Epithelial cell of prostate (primary cell): ENCODE data around the gene ASB18.
"Not testable (repeated sequence)": the region's sequence is repeated elsewhere in the genome, so short reads cannot be mapped to it uniquely, and the experiment has no call there.

Experiments used
- DNase-seq: peaks from one replicate; pipeline ENCODE4 v3.0.0-alpha.2; 2011; ENCODE audit warnings: low read depth, low spot score
- H3K27ac ChIP-seq: fragments of 450-650 bp; 2 replicates; pipeline ENCODE4 v1.5.1; 2017; ENCODE audit warnings: mild to moderate bottlenecking

Gene ASB18

DNA sequence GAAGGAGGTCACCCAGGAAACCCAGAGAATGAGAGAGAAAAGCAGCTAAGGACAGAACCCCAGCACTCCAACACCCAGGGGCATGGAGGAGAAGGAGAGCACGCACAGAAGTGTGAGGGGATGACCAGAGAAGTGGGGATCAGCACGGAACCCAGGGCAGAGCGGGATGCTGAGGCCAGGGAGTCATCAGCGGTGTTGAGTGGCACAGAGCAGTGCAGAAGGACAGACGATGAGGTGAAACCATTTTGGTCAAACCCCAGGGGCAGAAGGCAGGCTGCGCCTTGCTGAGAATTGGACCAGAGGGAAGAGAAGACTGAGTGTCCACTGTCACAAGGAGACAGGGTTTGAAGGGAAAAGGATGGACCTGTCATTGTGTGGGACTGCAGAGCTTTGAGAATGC is 23.4 kb upstream of the ASB18 start:
- no peak for DNase-seq

DNA sequence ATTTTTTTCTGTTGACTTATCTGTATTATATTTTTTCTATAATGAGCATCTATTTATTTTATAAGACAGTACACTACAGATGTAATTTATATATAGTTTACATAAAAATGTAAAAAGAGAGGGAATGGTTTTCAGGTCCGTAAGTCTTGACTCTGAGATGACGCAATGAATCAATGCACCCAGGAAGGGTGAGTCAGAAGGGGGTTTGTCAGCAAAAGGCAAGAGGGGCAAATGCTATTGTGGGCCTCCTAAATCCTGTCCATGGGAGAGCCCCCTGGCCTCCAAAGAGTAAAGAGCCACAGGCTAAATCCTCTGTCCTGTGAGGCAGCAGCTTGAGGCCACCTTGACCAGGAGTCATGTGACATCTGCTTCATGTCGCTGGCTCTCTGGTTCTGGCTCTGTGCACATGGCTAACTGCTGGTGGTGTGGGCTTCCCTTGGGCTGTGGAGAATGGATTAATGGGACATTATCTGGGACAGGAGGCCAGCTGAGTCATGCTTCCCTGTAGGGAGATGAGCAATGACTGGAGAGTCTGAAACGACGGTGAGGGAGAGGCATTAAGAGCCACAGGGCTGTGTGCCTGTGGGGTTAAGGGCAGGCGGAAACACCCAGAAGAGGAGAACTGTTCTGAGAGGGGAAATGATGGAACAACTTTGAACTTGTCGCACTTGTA is 22.8 kb upstream of the ASB18 start:
- DNase-seq: no peak

More for the DNA sequence above, 23.4 kb upstream of the ASB18 start:
- no peak overlapping the region for H3K27ac ChIP-seq

DNA sequence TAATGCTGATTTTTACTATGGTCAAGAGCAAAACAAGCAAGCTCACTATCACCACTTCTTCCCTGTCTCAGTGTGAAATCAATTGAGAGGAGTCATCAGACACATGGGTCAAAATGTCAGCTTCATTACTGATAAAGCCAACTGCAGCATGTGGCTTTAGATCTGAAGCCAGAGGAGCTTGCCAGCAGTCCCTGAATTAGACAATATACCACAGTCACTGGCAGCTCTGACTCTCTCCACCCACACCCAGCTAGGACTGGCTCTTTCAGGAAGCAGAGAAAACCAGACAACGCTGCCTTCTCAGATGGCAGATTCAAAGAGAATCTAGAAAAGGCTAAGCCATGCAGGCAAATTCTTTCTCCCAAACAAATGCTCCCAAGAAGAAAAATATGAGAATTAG is 20.0 kb upstream of the ASB18 start:
- no peak overlapping the region for H3K27ac ChIP-seq
- no peak for DNase-seq

More for the DNA sequence above, 22.8 kb upstream of the ASB18 start:
- no peak overlapping the region for H3K27ac ChIP-seq

DNA sequence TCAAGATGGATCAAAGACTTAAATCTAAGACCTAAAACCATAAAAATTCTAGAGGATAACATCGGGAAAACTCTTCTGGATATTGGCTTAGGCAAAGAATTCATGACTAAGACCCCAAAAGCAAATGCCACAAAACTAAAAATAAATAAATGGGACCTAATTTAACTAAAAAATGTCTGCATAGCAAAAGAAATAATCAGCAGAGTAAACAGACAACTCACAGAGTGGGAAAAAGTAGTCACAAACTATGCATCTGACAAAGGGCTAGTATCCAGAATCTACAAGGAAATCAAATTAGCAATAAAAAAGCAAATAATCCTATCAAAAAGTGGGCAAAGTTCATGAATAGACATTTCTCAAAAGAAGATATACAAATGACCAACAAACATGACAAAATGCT is 18.2 kb upstream of the ASB18 start:
- no peak overlapping the region for H3K27ac ChIP-seq
- DNase-seq: no peak

DNA sequence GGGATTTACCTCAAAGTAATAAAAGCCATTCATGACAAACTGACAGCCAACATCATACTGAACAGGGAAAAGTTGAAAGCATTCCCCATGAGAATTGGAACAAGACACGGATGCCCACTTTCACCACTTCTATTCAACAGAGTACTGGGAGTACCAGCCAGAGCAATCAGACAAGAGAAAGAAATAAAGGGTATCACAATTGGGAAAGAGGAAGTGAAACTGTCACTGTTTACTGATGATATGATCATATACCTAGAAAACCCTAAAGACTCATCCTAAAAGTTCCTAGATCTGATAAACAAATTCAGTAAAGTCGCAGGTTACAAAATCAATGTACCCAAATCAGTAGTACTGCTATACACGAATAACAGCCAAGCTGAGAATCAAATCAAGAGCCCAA is 17.2 kb upstream of the ASB18 start:
- H3K27ac ChIP-seq: no peak overlapping the region
- no peak for DNase-seq

DNA sequence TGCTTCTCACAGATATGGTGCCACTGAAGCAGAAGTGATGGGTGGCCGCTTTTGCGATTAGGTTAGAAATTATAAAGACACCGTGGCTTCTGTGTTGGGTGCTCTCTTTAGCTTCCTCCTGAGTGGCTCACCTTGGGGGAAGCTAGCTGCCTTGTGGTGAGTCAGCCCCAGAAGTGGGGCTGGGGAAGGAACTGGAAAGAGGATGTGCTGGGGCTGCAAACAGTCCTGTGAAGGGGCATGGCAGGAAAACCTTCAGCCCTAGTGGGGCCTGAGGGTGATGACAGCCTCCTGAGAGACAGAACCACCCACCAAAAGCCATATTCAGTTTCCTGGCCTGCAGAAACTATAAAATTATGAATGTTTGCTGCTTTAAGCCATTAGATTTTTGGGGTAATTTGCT is 8.9 kb upstream of the ASB18 start:
- DNase-seq: no peak
- H3K27ac ChIP-seq: no peak overlapping the region

DNA sequence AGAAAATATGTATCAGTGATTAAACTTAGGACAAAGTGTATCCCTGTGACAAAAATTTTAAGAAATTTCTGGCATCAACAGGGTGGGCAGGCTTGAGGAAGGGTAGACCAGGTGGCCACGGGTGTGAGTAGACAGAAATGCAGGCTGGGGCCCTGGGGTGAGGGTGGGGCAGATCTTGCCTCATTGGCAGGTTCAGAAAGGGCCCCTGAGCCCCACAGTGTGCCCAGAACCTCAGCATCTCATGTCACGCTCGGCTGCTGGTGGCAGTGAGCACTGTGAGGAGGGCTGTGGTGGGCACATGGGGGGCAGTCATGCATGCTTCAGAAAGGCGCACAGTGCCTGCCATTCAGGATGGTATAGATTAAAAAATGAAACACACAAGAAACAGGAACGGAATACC is 7.6 kb upstream of the ASB18 start:
- no peak overlapping the region for H3K27ac ChIP-seq
- no peak for DNase-seq

DNA sequence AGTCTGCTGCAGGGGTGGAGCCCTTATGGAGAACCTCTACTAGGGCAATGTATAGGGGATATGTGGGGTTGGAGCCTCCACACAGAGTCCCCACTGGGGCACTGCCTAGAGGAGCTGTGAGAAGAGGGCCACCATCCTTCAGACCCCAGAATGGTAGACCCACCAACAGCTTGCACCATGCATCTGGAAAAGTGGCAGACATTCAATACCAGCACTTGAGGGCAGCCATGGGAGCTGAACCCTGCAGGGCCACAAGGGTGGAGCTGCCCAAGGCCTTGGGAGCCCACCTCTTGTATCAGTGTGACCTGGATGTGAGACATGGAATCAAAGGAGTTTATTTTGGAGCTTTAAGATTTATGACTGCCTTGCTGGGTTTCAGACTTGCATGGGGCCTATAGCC is 5.7 kb upstream of the ASB18 start:
- DNase-seq, H3K27ac ChIP-seq: not testable (repeated sequence)

DNA sequence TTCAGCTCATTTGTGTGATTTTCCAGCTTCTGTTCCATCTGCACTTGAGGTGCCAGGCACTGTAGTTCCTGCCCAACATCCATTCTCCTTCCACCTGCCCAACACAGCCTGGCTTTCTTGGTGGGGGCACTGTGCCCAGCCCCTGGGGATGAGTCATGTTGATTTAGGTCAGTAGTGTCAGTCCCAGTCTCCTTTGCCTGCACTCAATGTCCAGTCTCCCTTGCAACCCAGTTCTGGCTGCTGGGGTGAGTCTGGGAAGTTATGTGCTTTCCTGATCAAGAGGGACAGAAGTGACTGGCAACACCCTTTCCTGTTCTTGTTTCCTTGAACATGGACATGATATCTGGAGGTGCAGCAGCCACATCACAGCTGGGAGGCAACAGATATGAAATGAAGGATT is 1.5 kb upstream of the ASB18 start:
- no peak overlapping the region for H3K27ac ChIP-seq
- no peak for DNase-seq

DNA sequence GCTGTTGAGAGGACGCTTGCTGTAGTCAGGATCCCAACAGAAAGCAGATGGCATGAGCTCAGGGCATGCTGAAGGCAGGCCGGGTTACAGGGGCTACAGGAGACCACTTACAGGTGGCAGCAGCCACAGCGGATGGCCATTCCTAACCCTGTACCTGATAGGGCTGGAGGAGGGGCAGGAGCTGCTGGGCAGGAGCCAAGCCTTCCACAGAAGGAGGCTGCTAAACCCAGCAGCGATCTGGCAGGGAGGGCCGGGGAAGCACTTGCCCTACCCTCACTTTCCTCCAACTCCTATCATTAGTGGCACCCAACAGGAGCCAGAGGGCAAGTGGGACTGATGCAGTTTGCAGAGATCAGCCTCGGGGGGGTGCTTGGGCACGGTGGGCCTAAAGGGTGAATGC is 2.0 kb downstream of the ASB18 start:
- DNase-seq: no peak
- no peak overlapping the region for H3K27ac ChIP-seq

DNA sequence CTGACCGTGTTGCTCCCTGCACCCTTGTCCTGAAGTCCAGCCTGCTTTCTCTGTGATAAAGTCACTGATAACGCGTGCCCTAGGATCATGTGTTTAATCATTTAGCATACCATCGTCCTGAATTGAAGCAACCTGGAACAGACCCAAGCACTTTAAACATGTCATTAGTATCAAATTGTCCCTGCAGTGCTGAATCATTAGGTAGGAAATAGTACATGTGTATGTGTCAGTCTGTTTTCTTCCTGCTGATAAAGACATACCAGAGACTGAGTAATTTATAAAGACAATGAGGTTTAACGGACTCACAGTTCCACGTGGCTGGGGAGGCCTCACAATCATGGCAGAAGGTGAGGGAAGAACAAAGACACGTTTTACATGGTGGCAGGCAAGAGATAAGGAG is 2.8 kb downstream of the ASB18 start:
- no peak overlapping the region for H3K27ac ChIP-seq
- DNase-seq: no peak

DNA sequence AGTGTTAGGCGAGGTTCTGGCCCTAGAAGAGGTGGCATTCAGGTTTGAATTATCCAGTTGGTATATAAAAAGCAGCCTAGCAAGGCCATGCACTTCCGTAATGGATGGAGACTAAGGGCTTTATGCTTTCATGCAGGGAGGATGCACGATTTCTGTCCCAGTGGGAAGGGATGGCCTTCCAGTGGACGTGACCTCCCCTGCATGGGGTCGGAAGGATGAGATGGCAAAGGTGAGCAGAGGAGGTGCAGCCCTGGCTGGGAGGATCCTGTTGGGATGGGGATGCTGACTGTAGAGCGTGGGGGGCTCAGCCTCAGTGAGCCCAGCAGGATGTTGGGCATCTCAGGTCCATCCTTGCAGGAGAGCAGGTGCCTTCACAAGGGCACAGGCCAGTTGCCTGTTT is 4.8 kb downstream of the ASB18 start:
- H3K27ac ChIP-seq: no peak overlapping the region
- no peak for DNase-seq

DNA sequence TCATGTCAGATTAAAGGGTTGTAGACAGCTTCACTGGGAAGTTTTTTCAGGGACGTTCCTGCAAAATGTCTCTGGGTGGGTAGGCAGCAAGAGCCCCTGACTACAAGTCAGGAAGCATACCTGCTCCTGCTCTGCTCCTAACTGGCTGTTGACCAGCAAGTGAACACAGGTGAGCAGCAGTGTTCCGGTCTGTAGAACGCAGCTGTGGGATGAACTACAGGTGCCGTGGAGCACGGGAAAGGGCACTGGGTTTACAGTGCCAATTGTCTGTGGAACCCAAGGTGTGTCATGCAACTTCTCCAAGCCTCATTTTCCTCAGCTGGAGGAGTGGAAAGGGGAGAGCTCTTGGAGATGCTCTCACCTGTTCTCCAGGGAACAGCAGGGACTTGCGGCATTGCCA is 6.6 kb downstream of the ASB18 start:
- no peak overlapping the region for H3K27ac ChIP-seq
- no peak for DNase-seq

DNA sequence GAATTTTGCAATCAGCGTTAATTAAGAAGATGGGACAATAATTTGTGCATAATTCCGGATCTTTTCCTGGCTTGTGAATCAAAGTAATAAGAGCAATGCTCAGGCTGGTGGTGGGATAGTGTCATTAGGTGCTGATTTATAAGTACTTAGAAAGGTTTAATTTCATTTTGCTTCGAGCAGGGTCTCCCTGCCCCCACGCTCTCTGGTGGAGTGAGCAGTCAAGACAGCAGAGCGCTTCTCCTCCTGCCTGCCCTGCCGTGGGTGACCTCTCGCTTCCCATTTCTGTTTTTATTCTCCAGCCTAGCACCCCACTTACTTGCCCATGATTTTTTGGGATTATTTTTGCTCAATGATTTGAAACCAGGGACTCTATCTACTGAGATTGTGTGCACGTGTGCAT is 7.1 kb downstream of the ASB18 start:
- no peak overlapping the region for H3K27ac ChIP-seq
- DNase-seq: no peak

DNA sequence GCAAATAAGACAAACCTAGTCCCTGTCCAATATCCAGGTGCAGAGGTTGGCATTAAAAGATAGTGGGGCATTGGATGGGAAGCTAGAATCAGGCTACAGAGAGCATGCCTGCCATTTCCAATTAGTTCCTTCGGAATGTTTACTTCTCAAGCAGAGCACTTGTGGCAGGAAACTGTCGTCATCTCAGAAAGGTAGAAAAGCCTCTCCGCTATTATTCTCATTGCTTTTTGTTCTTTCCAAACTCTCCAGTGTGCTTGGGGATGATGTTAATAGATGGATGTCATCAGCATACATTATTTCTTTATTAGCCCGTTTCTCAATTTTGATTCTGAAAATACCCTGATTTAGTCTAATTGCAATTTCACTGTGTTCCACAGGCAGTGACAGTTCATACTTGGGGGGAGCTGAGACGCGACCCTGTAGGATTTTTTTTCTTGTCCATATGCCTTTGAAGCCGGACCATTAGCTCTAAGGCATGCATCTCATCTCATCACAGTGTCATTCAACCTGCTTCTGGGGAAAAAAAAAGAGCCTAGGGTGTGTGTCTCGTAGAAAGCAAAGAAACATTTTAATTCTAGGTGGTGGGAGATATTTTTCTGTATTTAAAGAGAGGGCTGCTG is 7.7 kb downstream of the ASB18 start:
- DNase-seq: no peak
- H3K27ac ChIP-seq: no peak overlapping the region

DNA sequence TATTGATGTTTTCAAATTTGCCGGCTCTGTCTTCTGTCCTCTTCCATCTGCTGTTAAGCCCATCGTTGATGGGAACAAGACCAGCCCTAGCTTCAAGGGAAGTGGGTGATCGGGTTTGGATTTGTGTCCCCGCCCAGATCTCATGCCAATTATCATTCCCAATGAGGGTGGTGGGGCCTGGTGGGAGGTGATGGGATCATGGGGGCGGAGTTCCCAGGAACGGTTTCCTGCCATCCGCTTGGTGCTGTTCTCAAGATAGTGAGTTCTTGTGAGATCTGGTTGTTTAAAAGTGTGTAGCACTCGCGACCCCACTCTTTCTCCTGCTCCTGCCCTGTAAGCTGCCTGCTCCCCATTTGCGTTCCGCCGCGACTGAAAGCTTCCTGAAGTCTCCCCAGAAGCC is 9.5 kb downstream of the ASB18 start:
- no peak for DNase-seq
- no peak overlapping the region for H3K27ac ChIP-seq

DNA sequence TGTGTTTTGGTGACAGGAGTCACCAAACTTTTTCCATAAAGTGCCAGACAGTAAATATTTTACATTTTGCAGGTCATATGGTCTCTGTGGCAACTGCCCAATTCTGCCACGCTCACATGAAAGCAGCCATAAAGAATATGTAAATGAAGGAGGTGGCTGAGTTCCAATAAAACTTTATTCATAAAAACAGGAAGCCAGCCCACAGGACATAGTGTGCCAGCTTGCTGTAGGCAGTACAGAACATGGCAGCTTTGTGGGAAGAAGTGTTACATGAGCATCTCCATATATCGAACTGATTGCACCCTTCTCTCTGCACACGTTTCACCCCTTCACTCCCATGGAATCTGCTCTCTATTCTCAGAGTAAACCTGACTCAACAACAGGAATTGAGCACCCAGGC is 10.2 kb downstream of the ASB18 start:
- no peak for DNase-seq
- no peak overlapping the region for H3K27ac ChIP-seq

DNA sequence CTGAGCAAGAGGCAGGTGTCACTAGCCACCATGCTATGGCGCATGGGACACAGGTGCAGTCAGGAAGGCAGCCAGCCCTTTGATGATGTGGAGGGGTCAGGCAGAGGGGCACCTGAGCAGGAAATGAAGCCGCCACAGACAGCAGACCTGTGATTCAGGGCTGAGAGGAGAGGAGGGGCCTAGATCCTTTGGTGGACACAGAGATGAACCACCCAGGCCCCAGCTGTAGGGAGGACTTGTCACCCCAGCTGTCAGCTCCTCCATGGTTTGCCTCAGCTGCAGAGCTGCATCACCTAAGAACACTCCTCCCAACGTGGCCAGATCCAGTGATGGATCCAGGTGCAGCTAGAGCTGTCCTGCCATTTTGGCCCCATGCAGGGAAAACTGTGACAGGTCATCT is 11.6 kb downstream of the ASB18 start:
- DNase-seq: no peak
- H3K27ac ChIP-seq: no peak overlapping the region

DNA sequence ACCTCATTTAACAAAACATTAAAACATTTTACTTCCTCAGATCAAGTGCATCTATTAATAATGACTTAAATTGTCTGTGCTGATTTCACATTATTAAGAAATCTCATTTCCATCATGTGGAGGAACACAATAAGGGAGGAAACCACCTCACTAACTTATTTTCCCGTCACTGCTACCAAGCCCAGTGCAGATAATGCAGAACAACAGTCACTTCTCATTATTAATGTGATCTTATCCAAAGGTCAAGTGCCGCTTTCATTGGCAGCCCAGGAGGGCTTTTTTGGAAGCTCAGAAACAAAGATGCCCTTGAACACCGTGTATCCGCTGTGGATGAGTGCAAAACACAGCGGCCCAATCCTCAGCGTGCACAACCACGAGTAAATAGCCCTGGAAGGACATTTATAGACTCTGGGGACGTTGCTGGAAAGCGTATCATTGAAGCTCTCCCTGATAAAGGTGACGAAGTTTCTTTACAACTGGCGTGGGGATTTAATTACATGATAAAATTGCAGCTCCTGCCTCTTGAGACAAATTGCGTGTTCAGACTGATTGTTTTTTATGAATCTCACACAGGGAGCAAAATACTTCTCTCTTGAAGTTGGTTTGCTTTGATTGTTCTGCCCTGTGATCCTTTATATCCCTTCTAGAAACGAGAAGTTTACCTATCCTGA is 13.2 kb downstream of the ASB18 start:
- no peak for DNase-seq

DNA sequence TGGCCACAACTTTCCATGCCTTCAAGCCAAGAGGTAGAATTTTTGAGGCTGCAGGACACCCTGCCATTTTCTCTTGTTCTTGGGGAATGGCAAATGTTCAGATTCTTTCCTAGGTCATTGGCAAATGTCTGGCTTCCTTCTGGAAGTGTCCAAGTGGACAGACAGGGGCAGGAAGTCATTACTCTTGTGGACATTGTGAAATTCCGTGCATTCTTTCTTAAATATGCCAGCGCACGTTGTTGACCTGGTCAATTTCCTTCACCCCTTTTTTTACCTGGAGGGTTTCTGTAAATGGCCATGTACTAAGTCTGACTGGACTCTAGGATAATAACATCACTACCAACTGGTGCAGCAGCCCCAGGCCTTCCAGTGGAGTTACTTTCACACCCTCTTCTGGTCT is 13.9 kb downstream of the ASB18 start:
- no peak overlapping the region for H3K27ac ChIP-seq
- DNase-seq: no peak

More for the DNA sequence above, 13.2 kb downstream of the ASB18 start:
- H3K27ac ChIP-seq: no peak overlapping the region

DNA sequence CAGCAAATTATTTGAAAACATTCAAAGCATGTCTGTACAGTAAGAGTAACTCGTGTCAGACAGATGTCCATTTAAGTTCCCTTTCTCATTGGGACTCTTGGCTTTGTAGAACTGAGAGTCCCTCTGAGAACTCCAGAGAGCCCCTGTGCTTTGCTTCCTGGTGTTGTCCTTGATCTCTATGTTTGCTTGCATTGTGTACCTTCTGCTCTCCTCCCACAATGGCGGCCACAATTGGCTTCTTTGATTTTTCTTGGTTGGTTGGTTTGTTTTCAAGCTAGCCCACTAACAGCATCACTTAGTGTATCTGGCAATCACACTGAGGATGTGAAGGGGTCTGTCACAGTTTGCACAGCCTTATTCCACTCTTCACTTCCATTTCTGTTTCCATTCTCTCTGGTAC is 15.1 kb downstream of the ASB18 start:
- DNase-seq: no peak
- H3K27ac ChIP-seq: no peak overlapping the region

DNA sequence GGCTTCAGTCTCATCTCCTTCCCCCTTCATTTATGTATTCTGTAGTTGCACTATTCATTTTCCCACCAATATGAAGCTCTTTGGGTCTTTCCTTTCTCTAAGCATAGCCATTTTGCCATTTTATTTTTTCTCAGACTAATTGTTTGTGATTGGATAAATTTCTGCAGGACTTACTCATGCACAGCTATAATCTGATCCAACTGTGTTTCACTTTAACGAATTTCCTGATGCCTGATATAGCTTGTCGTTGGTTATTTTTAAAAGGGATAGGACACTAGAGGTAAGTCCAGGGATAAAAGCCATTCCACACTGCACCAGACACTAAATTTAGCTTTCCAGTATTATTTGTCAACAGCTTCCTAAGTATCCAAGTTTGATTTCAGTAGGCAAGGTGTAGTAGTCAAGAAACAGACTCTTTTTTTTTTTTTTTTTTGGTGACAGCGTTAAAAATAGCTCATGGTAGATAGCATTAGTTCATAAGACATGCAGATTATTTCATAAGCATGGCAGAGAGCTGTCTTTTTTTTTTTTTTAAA is 17.4 kb downstream of the ASB18 start:
- no peak for DNase-seq

More for the DNA sequence above, 17.4 kb downstream of the ASB18 start:
- no peak overlapping the region for H3K27ac ChIP-seq
